GM18505 (cell line): ENCODE measurements around the gene SLC35F6.

Source experiments
- ATAC-seq: cut with Tn5 transposase; IDR thresholded peaks from one replicate; pipeline ENCODE4 v1.9.1; 2021; ENCODE audit not compliant: unreplicated experiment
- POLR2A ChIP-seq: IDR thresholded peaks from 4 replicates; pipeline ENCODE4 v1.6.1; 2011; ENCODE audit warnings: borderline replicate concordance; ENCODE audit not compliant: insufficient read depth, insufficient read length; ENCODE audit errors: extremely low read depth

The SLC35F6 gene, protein sequence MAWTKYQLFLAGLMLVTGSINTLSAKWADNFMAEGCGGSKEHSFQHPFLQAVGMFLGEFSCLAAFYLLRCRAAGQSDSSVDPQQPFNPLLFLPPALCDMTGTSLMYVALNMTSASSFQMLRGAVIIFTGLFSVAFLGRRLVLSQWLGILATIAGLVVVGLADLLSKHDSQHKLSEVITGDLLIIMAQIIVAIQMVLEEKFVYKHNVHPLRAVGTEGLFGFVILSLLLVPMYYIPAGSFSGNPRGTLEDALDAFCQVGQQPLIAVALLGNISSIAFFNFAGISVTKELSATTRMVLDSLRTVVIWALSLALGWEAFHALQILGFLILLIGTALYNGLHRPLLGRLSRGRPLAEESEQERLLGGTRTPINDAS

DNA sequence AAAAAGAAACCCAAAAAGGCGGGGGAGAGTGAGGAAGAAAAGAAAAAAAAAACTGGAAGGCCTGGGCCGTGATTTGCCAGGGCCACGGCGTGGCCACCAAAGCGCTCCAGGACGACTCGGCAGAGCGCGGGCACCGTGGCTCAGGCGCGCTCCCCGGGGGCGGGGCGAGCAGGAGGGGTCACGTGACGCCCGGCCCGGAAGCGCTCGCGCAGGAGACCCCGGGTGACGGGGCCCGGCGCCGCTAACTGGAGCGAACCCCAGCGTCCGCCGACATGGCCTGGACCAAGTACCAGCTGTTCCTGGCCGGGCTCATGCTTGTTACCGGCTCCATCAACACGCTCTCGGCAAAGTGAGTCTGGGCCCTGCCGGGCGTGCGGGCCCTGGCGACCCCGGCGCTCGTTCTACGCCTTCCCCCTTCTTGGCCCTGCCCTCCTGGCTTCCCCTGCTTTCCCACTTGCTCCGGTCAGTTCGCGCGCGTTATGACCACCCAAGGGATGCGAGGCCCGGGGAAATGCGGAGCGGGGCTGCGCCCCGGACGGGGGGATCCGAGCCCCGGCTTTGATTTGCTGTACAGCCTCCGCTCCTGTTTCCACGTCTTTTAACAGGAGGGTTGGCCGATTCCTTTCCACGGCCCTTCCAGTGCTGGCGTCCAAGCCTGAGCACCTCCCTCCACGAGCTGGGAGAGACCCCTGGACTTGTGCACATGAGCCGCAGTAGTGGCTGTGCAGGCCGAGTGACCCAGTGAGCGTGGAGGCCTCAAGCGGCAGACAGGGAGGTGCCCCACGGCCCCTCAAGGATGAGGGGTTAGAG lies at the start of gene SLC35F6:
SLC35F6 (plus strand) TSS at position 207 of the 810 bp plus-strand sequence; CDS start at position 273, 66 bp downstream.
- TF ChIP-seq POLR2A: peak; percentile 90
- peak; percentile 82 for ATAC-seq

- no peak for TF ChIP-seq POLR2A
- ATAC-seq: no peak
Observed at GRCh38 chr2:26715528-26716270, 48.4 kb upstream of the SLC35F6 start.

DNA sequence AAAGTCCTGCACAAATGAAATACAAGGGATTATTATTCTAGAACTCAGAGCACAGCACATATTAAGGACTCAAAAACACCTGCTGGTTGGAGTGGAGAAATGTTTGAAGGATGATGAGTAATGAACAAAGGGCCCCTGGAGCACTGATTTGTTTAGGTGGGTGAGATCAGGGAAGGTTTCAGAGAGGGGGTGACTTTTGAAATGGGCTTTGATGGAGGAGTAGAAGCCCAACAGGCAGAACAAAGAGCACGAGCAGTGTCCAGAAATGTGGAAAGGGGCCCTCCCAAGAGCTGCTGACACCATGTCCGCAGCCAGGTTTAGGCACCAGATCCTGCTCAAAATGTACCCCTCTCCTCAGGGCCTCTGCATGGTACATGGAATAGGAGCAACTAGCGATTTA lies 47.7 kb upstream of the SLC35F6 start:
- ATAC-seq: no peak
- no peak for TF ChIP-seq POLR2A

- TF ChIP-seq POLR2A: no peak
- no peak for ATAC-seq
Observed at GRCh38 chr2:26716769-26717168, 47.3 kb upstream of the SLC35F6 start.

DNA sequence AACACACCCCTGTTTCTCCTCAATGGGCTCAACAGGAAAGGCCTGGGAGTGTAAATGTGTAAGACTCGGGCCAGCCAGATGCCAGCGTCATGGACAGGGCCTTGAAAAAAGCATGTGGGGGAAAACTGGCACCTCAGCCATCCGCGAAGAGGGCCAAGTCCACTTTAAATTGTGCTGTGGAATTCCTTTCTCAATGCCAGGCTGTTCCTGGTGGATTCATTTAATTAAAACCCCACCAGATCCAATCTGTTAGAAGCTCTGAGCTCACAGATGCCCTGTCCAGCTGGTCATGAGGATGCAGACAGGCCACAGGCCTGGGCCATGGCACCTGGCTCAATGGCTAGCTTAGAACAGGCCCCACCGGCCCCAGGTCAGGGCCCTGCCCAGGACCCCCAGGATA lies 46.7 kb upstream of the SLC35F6 start:
- TF ChIP-seq POLR2A: no peak
- no peak for ATAC-seq

- no peak for ATAC-seq
- TF ChIP-seq POLR2A: no peak
Observed at GRCh38 chr2:26718949-26719686, 45.0 kb upstream of the SLC35F6 start.

DNA sequence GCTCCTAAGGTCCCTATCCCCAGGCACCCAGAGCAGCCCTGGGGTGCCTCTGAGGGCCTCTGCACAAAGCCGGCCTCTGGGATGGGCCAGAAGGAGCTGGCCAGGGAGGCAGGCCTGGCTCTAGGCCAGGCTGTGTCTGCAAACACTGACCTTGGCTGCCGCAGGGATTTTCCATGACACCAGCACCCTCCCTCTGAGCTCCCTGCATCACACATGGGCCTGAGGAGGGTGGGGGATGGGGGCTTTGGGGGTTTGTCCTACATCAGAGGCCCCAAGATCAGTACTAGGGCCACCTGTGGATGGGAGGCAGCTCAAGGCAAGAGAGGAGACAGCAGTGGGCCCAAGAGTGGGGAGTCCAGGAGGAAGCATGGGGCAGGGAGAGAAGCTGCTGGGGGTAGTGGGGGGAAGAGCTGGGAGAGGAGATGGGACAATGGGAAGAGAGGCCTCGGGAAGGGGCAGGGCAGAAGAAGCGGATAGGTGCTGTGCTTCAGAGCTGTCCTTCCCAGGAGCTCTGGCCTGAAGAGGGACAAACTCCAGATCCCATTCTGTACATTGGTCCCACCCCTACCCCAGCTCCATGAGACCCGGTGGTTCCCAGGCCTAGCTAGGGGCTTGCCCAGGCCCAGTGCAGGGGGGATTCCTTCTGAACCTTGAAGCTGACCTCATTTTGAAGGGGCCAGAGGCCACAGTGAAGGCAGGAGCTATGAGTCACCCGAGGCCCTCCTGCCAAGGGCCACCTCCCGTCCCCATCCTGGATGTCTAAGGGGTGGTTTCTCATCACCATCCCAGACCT lies 43.6 kb upstream of the SLC35F6 start:
- TF ChIP-seq POLR2A: no peak
- ATAC-seq: no peak

- TF ChIP-seq POLR2A: no peak
- ATAC-seq: no peak
Observed at GRCh38 chr2:26721115-26722032, 42.7 kb upstream of the SLC35F6 start.

- no peak for TF ChIP-seq POLR2A
- no peak for ATAC-seq
Observed at GRCh38 chr2:26722328-26722727, 41.8 kb upstream of the SLC35F6 start.

DNA sequence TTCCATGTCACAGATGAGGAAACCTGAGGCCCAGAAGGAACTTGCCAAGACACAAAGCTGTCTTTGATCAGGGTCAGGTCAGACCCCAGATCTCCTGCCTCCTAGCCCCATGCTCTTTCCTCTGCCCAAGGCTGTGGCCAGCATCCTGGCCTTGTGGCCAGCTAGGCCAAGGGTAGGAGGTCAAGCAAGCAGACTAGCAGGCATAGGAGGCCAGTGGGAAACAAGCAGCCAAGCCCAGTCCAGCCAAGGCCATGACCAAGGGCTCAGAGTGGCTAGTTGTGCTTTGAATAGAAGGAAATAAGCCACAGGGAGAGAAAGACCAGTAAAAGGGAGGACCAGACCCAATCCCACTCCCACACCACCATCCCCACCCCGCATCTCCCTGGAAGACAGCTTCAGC lies 41.2 kb upstream of the SLC35F6 start:
- no peak for TF ChIP-seq POLR2A
- no peak for ATAC-seq

GRCh38 chr2:26723475-26723874 lies 40.6 kb upstream of the SLC35F6 start:
- no peak for ATAC-seq
- TF ChIP-seq POLR2A: no peak
